HL-60/S4 treated with retinoic acid at 250 ng/mL for 4 days and 3 days (cell line): ENCODE results near the gene S100Z.
"Not testable (repeated sequence)": the region's sequence is repeated elsewhere in the genome, so short reads cannot be mapped to it uniquely, and the experiment has no call there.

Experiments
- in situ Hi-C: fragments of 300-500 bp; cut with MboI; formaldehyde crosslinking; loops from 2 replicates; pipeline ENCODE4 v1.7.0; 2022; ENCODE audit warnings: low sequenced_read_pairs

The S100Z gene

DNA sequence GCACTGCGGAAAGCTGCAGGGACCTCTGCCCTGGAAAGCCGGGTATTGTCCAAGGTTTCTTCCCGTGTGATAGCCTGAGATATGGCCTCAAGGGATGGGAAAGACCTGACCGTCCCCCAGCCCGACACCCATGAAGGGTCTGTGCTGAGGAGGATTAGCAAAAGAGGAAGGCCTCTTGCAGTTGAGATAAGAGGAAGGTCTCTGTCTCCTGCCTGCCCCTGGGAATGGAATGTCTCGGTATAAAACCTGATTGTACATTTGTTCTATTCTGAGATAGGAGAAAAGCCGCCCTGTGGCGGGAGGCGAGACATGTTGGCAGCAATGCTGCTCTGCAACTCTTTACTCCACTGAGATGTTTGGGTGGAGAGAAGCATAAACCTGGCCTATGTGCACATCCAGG is 95.4 kb downstream of the S100Z start:
- in situ Hi-C loops = not testable (repeated sequence)

DNA sequence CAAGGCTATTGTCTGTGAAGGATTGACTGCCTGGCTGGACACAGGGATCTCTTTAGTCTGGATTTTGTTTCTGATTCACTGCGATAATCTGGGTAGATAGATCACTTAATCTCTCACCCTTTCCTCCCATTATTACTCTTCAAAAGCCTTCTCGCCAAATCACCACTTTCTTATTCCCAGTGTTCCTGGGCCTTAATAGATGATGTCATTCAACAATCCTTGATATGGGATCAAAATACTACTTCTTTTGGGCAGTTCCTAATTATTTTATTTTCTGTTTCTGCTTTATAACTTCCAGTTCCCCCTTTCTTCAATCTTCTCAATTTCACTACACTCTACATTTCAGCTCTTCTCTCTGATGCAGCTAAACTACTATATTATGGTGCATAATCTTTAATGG is 96.3 kb downstream of the S100Z start:
- in situ Hi-C loops = no loop called here

DNA sequence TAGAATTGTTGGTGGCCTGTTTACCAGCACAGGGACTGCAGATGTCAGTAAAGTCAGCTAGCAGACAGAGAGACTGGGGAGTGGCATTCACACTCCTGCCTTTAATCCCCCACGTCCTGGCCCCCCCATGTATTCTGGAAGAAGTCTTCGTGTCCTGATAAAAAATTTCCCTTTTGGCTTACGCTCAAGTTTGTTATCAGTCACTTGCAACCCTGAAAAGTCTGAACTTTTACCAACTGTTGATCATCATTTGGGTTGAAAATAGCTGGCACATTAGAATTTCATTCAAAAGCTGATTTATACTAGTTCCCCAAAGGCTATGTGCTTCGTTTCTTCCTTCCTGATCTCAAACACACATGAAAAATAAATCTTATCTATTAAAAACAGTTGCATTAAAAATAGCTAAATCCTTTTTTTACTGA is 97.3 kb downstream of the S100Z start:
- in situ Hi-C loops = no loop called here

DNA sequence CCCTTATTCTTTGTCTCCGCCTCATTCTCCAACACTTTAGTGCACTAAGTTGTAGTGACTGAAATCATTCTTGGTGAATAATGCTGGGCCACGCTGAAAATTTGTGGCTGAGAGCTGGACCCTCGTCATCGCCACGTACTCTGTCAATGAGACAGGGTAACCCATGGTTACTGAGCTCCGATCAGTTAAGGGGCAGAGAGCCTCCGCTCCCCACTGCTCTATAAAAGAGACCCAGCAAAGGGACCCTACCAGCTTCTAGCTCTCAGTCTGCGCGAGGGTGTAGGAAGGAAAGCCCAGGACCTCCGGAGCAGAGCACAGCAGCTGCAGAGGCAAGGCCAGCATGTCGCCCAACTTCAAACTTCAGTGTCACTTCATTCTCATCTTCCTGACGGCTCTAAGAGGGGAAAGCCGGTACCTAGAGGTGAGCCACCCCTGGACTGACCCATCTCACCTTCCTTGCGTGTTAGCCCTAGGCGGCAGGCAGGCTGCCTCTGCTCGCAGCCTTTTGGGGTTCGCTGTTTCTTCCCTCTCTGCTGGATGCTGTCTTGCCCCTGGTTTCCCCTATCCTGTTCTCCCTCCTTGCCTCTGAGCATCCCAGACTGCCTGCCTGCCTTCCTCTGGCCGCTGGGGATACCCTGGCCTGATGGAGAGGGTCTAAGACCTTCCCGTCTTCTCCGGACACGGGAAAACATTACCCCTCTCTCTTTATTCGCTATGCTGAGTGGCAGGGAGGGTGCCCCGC is 103.2 kb downstream of the S100Z start, which contains the start of gene CRHBP:
Gene CRHBP, plus strand, starts transcription at position 251 of the 742 bp plus-strand sequence. Its CDS starts 90 bp downstream, at position 341.
- in situ Hi-C loops = no loop called here

DNA sequence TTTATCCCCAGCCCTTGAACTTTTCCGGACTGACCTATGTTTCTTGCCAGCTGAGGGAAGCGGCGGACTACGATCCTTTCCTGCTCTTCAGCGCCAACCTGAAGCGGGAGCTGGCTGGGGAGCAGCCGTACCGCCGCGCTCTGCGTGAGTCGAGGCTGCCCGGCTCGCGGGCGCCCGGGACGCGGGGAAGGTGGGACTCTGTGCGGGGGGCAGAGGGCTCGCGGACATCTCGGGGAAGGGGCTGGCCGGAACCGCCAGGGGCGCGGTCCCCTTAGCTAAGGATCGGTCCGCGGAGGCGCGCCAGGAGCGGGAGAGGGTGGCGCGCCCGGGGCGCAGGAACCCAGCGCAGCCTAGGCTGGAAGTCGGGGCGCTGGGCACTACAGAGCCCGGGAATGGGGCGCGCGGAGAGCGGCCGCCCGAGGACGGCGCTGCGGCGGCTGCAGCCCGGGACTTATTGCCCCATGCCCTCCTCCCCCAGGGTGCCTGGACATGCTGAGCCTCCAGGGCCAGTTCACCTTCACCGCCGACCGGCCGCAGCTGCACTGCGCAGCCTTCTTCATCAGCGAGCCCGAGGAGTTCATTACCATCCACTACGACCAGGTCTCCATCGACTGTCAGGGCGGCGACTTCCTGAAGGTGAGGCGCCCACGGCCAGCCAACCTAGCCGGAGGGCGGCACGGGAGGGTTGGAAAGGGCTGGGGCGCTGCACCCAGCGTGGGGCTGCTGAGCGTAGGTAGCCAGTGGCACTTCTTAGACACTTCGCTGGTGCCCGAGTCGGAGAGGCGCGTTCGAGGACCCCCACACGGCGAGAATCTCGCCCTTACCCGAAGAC is 104.0 kb downstream of the S100Z start:
- in situ Hi-C loops = no loop called here

DNA sequence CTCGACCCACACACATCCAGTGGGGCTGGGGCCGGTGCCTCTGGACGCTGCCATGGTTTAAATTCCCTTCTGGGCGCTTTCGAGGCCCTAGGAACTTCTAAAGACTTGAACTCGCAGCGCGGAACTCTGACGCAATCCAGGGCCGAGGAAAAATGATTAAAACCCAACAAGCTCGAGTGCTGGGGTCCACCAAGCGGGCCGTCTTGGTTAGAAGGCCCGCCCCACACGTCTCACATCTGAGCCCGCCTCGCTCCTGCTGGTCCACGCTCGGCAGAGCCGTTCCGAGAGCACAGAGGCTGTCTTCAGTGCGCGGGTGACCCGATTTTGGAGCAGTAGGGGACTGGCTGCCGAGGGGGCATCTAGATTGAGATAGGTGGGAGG is 104.6 kb downstream of the S100Z start:
- in situ Hi-C loops = no loop called here

DNA sequence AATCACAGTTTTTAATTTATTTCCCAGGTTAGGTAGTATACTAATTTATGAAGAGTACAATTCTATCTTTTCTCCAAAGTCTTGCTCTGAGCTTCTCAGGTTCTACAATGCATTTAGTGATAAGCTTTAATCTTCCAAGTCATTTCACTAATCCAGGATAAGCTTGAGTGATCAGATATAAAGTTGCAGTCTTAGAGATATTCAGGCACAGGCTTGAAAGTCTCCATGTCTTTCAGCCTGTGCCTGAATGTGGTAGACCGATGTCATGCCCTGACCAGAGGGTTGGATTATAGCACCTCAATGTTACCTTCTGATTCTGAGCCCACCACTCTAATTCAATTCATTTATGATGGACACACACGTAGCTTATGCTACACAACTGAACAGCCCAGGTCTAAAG is 106.2 kb downstream of the S100Z start:
- in situ Hi-C loops = no loop called here

DNA sequence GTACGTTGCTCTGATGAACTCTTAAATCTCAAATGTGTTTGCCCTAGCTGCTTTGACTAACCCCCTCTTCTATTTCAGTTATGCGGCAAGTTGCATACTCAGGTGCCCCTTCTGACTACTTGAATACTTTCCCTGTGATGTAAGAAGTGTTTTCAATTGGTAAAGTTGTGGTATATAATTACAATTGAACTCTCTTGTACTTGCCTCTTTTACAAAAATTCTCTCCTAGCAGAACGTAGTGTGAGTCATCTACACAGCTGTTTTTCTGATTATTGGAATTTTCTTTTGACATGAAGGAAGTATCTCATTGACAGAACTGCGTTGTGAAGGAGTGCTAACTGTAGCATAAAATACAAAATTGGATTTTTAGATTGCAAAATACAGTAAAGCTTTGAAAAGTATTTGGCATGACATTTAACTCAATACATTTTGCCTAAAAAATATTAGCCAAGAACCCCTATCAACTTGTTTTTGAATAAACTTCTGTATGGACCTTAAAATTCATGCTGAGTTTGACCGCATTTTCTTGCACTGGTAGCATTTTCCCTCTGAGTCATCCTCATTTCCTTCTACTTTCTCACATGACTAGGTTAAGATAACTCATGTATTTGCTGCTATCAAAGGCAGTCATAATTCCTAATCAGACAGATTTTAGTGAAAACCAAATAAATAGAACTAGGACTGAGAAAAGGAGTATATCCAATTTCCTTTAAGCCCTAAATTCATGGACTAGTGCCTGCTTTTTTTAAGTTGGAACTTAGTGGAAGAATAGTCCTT is 109.4 kb downstream of the S100Z start:
- in situ Hi-C loops = no loop called here

DNA sequence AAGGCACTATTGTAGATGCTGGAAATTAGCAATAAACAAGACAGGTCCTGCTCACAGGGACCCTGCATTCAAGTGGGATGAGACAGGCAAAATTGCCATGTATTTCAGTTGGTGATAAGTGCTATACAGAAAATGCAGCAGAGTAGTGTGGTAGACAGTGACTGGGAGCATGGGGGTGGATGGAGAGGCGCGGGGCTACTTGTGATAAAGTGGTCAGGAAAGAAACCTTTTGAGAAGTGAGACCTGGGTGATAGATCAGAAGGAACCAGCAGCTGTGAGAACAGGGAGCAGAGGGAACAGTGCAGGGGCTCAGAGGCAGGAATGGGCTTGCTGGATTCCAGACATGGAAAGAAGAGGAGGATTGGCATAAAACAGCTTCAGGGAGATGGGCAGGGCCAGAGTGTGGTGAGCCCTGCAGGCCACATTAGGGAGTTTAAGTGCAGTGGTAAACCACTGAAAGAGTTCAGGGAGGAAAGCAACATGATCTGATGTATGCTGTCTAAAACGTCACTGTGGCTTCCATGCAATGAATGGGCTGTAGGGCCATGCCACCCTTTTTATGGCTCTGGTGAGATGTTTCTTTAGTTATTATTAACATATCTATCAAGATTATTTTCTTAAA is 110.3 kb downstream of the S100Z start:
- in situ Hi-C loops = no loop called here

DNA sequence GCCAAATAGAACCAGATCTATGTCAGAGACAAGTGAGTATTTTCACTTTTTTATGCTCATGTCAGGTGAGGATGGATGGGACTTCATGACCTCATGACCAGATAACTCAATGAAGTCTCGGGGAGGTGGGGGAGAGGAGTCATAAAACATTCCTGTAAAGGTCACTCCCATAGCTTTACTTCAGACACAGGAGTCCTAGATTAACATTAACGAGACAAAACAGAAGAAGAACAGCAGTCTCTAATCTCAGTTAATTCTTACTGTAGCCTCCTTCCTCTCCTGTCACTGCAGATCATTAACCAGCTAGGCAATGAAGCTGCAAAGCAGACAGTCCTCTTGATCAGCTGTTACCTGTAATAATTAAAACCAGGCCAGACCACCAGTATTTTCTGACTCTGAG is 114.2 kb downstream of the S100Z start:
- in situ Hi-C loops = no loop called here
